GM18870 (cell line): ENCODE data around the gene RBFOX2.
"Not testable (repeated sequence)": the region's sequence is repeated elsewhere in the genome, so short reads cannot be mapped to it uniquely, and the experiment has no call there.

Experiments used
- ATAC-seq: cut with Tn5 transposase; IDR thresholded peaks from one replicate; pipeline ENCODE4 v1.9.1; 2021; ENCODE audit warnings: moderate library complexity; ENCODE audit not compliant: unreplicated experiment

The RBFOX2 gene

DNA sequence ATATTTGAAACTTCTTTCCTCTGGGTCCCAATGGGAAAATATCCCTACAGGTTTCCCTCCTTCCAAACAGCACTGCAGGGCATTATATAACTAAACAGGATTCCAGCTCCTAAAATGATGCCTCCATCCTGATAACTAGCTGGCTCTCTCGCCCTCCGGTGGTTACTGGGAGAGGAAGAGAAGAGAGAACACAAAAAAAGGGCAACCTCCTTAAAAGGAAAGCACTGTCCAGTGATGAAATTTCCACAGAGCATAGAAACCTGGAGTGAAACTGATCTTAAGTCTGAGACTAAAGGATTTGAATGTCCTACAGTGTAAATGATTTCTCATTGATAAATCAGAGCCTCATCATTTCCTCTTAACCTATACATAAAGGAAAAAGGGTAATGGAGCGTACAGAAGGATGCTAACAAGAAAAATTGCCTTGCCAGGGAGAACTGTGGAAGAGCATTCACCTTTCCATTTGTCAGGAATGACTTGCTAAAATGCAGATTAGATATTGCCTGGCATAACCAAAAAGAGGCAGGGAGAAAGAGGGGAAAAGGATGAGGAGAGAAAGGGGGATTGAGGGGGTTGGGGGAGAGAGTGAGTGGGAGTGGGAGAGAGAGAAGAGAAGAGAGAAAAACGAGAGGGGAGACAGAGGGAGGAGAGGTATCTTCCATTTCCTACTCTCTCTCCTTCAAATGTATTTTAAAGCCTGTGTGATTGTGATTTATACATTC, 189.6 kb downstream of the RBFOX2 start:
- no peak for ATAC-seq

GRCh38 chr22:35837101-35837727, 191.4 kb downstream of the RBFOX2 start:
- ATAC-seq = no peak

GRCh38 chr22:35835998-35836691, 192.5 kb downstream of the RBFOX2 start:
- no peak for ATAC-seq

GRCh38 chr22:35835267-35835997, 193.2 kb downstream of the RBFOX2 start:
- ATAC-seq = no peak

DNA sequence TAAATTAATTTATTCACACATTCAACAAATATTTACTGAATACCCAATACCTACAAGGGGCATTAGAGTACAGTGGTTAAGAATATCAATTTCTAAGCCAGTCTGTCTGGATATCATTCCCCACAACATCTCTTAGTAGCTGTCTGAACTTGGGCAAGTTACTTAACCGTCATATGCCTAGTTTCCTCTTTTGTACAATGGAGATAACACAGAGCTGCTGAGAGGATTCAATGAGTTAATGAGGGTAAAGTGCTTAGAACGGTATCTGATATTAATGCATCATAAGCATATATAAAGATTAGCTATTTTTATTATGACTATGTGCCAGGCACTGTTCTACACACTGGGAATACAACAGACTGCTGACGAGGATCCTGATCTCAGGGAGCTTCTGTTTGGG, 194.6 kb downstream of the RBFOX2 start:
- ATAC-seq = no peak

GRCh38 chr22:35830305-35830704, 198.3 kb downstream of the RBFOX2 start:
- ATAC-seq = no peak

DNA sequence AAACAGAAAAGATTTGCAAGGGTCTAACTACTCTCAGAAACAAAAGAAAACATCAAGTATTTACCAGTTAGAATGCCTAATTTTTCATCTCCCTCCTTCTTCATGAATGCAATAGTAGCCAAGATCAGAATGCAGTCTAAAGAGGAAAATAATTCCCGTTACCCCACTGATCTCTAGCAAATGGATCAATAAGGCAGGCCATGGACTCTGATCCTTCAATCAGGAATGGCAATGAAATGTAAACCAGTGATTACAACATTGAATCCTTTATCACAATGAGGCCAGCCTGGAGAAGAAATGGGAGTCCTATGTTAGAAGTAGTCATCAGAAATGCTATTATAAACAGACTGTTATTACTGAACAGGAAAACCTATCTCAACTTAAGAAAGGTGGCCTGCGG, 204.4 kb downstream of the RBFOX2 start:
- no peak for ATAC-seq

DNA sequence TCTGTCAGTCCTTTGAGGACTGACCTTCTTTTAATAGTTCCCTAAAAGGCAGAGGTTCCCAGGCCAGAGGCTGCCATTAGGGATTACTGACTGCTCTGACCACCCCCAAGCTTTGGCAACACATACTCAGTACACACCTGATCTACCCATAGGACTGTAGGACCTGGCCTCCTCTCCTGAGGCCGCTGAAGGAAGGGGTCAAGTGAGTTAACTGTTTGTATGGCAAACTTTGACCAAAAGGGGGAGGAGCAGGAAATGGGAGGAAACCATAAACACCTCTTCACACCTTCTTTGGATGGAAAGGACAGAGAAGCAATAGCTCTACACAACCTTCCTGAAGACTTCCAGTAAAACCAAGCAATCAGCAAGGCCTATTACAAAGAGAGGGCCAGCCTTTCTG, 207.0 kb downstream of the RBFOX2 start:
- ATAC-seq = no peak

GRCh38 chr22:35819421-35819820, 209.2 kb downstream of the RBFOX2 start:
- ATAC-seq = no peak

GRCh38 chr22:35818897-35819296, 209.7 kb downstream of the RBFOX2 start:
- ATAC-seq = no peak

GRCh38 chr22:35812600-35812999, 216.0 kb downstream of the RBFOX2 start:
- no peak for ATAC-seq

DNA sequence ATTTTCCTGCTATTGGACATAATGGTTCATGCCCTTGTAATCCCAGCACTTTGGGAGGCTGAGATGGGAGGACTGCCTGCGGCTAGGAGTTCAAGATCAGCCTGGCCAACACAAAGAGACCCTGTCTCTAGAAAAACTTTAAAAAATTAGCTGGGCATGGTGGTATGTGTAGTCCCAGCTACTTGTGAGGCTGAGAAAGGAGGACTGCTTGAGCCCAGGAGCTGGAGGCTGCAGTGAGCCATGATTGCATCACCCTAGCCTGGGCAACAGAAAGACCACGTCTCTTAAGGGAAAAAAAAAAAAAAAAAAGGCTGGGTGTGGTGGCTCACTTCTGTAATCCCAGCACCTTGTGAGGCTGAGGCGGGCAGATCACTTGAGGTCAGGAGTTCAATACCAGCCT, 217.0 kb downstream of the RBFOX2 start:
- ATAC-seq = no peak

GRCh38 chr22:35809816-35810215, 218.8 kb downstream of the RBFOX2 start:
- no peak for ATAC-seq

GRCh38 chr22:35808377-35808776, 220.2 kb downstream of the RBFOX2 start:
- ATAC-seq = no peak

GRCh38 chr22:35806668-35807067, 222.0 kb downstream of the RBFOX2 start:
- not testable (repeated sequence) for ATAC-seq

DNA sequence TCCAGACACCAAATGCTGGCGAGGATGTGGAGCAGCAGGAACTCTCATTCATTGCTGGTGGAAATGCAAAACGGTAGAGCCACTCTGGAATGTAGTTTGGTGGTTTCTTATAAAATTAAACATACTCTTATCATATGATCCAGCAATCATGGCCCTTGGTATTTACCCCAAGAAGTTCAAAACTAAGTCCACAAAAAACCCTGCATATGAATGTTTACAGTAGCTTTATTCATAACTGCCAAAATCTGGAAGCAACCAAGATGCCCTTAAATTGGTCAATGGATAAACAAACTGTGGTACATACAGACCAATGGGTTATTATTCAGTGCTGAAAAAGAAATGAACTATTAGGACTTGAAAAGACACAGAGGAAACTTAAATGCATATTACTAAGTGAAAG, 223.2 kb downstream of the RBFOX2 start:
- no peak for ATAC-seq

- no peak for ATAC-seq
Observed at GRCh38 chr22:35804421-35804820, 224.2 kb downstream of the RBFOX2 start.

GRCh38 chr22:35802885-35803284, 225.7 kb downstream of the RBFOX2 start:
- no peak for ATAC-seq

DNA sequence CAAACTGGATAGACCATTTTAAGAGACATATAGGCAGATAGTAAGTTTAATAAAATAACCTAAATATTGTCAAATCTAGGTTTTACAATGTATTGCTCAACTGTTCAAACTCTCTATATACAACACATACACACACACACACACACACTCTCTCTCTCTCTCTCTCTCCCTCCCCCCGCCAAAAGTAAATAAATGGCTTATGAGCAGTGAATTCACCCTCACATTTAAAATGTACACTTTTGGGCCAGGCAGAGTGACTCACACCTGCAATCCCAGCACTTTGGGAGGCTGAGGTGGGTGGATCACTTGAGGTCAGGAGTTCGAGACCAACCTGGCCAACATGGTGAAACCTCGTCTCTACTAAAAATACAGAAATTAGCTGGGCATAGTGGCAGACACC, 227.3 kb downstream of the RBFOX2 start:
- ATAC-seq = not testable (repeated sequence)

DNA sequence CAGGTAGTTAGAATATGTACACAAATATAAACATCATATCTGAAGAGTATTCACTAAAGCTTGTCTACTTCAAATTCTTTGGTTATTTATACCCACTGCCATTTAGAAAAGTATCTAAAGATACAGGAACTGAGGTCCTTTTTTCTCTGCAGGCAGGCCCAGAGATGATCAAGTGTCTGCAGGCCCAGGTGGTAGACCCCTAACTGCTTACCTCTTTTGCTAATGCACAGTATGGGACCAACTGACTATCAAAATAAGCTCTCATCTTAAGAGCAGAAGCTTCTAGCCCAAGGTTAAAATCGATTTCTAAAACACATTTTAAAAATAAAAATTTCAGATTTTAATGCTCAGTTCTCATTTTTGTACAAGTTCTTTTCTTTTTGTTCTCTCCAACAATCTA, 229.5 kb downstream of the RBFOX2 start:
- no peak for ATAC-seq

GRCh38 chr22:35797411-35797810, 231.2 kb downstream of the RBFOX2 start:
- no peak for ATAC-seq
